CD4-positive, alpha-beta T cell treated with Interleukin-2 at 100 ng/mL for 4 hours (primary cell): ENCODE measurements around the gene IPO9.

Experiments
- DNase-seq: peaks from one replicate; pipeline ENCODE4 v3.0.0-alpha.2; 2020; ENCODE audit warnings: low spot score

IPO9 gene

GRCh38 chr1:201906336-201906735 is 77.4 kb downstream of the IPO9 start:
- no peak for DNase-seq

GRCh38 chr1:201907621-201908020 is 78.7 kb downstream of the IPO9 start:
- no peak for DNase-seq

- no peak for DNase-seq
Measured at GRCh38 chr1:201911826-201912571, 83.0 kb downstream of the IPO9 start.

- DNase-seq: no peak
Measured at GRCh38 chr1:201912832-201913231, 83.9 kb downstream of the IPO9 start.

GRCh38 chr1:201914456-201915235 is 85.7 kb downstream of the IPO9 start:
- no peak for DNase-seq

GRCh38 chr1:201916649-201917249 is 87.8 kb downstream of the IPO9 start:
- DNase-seq: no peak

GRCh38 chr1:201917362-201918033 is 88.5 kb downstream of the IPO9 start:
- no peak for DNase-seq

GRCh38 chr1:201918343-201918742 is 89.4 kb downstream of the IPO9 start:
- DNase-seq: no peak

- DNase-seq: no peak
Measured at GRCh38 chr1:201921952-201922558, 93.1 kb downstream of the IPO9 start.

GRCh38 chr1:201925301-201925567 is 96.3 kb downstream of the IPO9 start:
- DNase-seq: no peak

- DNase-seq: no peak
Measured at GRCh38 chr1:201925981-201926645, 97.2 kb downstream of the IPO9 start.

GRCh38 chr1:201928266-201928665 is 99.3 kb downstream of the IPO9 start:
- no peak for DNase-seq

- no peak for DNase-seq
Measured at GRCh38 chr1:201930137-201930536, 101.2 kb downstream of the IPO9 start.

- no peak for DNase-seq
Measured at GRCh38 chr1:201930803-201931202, 101.8 kb downstream of the IPO9 start.
